GM12878 (cell line): ENCODE measurements around the gene CEP170B. TPM values are rescaled to one million over a fixed set of nuclear protein-coding genes. Genes with fewer than 3 reads are reported as not detected.

ENCODE experiments used
- ATAC-seq: fragments of 200-7000 bp; cut with Tn5 transposase; 3 replicates; pipeline ENCODE4 v1.9.1; 2020; ENCODE audit warnings: mild to moderate bottlenecking, moderate library complexity
- BruUV-seq: library from RNA; stranded (reverse); fragments of 400-500 nt; replicated peaks from 2 replicates; lab custom pipeline; 2021; lab: Mats Ljungman, UMichigan
- CTCF ChIA-PET: fragments of 300-600 bp; sonication (Branson Sonifier 250); formaldehyde crosslinking; extraction: SDS; loops from one replicate; lab custom pipeline; 2021; ENCODE audit warnings: inconsistent platforms; lab: Yijun Ruan, JAX
- POLR2A ChIA-PET: fragments of 350-600 bp; formaldehyde crosslinking; extraction: SDS; loops from one replicate; lab custom pipeline; 2021; ENCODE audit warnings: inconsistent platforms; lab: Charles Lee
- RAD21 ChIA-PET: fragments of 300-600 bp; sonication (Branson Sonifier 250); formaldehyde crosslinking; loops from one replicate; lab custom pipeline; 2023; ENCODE audit warnings: antibody characterized with exemption; ENCODE audit not compliant: unreplicated experiment; lab: Charles Lee
- SMC1A ChIA-PET: fragments of 300-600 bp; sonication (Branson Sonifier 250); formaldehyde crosslinking; loops from one replicate; lab custom pipeline; 2023; ENCODE audit not compliant: unreplicated experiment, uncharacterized antibody; lab: Charles Lee
- DNase-seq: peaks from one replicate; pipeline ENCODE4 v3.0.0-alpha.2; 2011; ENCODE audit warnings: low read depth, low spot score
- FAIRE-seq: peaks from 3 replicates; lab custom pipeline; 2011; peaks lifted over from hg19 to GRCh38; lab: Jason Lieb, UNC
- H2AFZ ChIP-seq: 2 replicates; pipeline ENCODE4 v1.6.0; 2011; ENCODE audit warnings: low read depth, low read length, control low read depth; ENCODE audit not compliant: control insufficient read depth
- H3K27ac ChIP-seq: 2 replicates; pipeline ENCODE4 v1.5.1; 2011; ENCODE audit warnings: control low read depth; ENCODE audit not compliant: control insufficient read depth, insufficient read depth
- H3K27me3 ChIP-seq, 2 experiments: replicated peaks in 1 of 2; 2 replicates each; pipeline versions ENCODE4 v1.6.0 to v1.6.1; 2011; ENCODE audit warnings: low read length in 1 of 2; ENCODE audit not compliant: control insufficient read depth in 2 of 2, insufficient read depth in 2 of 2
- H3K36me3 ChIP-seq, 2 experiments: 2 replicates each; pipeline ENCODE4 v1.5.1; 2011; ENCODE audit warnings: low read length in 1 of 2; ENCODE audit not compliant: control insufficient read depth in 2 of 2, insufficient read depth in 2 of 2
- H3K4me1 ChIP-seq: 2 replicates; pipeline ENCODE4 v1.6.1; 2011; ENCODE audit warnings: mild to moderate bottlenecking, low read length, moderate library complexity, mixed read lengths; ENCODE audit not compliant: control insufficient read depth, insufficient read depth
- H3K4me2 ChIP-seq: 2 replicates; pipeline ENCODE4 v1.6.0; 2011; ENCODE audit warnings: control low read depth; ENCODE audit not compliant: control insufficient read depth, insufficient read depth
- H3K4me3 ChIP-seq: fragments of 200-600 bp; sonication (generic); 2 replicates; pipeline ENCODE4 v1.5.1; 2016
- H3K79me2 ChIP-seq: 2 replicates; pipeline ENCODE4 v1.6.0; 2011; ENCODE audit warnings: low read length; ENCODE audit not compliant: control insufficient read depth, insufficient read depth
- H3K9ac ChIP-seq: 2 replicates; pipeline ENCODE4 v1.8.0; 2011; ENCODE audit warnings: low read length, control low read depth, mixed read lengths; ENCODE audit not compliant: control insufficient read depth, insufficient read depth
- H3K9me3 ChIP-seq: replicated peaks from 3 replicates; pipeline ENCODE4 v1.5.1; 2011; ENCODE audit warnings: mild to moderate bottlenecking, low read length; ENCODE audit not compliant: control insufficient read depth, insufficient read depth
- H4K20me1 ChIP-seq: 2 replicates; pipeline ENCODE4 v1.6.0; 2011; ENCODE audit not compliant: control insufficient read depth, insufficient read depth
- ESRRA ChIP-seq: IDR thresholded peaks from 2 replicates; pipeline ENCODE4 v1.6.1; 2012; ENCODE audit warnings: mild to moderate bottlenecking, low read length, improper control_type of control experiment
- LARP7 ChIP-seq: fragments of 450-650 bp; IDR thresholded peaks from 2 replicates; pipeline ENCODE4 v1.6.1; 2017; ENCODE audit warnings: mild to moderate bottlenecking
- SRF ChIP-seq, 2 experiments: IDR thresholded peaks; 2 replicates each; pipeline ENCODE4 v1.6.1; 2011; ENCODE audit warnings: low read depth in 2 of 2, low read length in 2 of 2, mild to moderate bottlenecking in 1 of 2, moderate library complexity in 1 of 2
- ZNF384 ChIP-seq: IDR thresholded peaks from 2 replicates; pipeline ENCODE4 v1.6.1; 2012; ENCODE audit warnings: low read depth, mild to moderate bottlenecking, low read length, improper control_type of control experiment, borderline replicate concordance
- WGBS: methylation state at CpG from one replicate; pipeline ENCODE4 v1.1.6; 2016; ENCODE audit warnings: low lambda C conversion rate; ENCODE audit not compliant: insufficient replicate concordance, insufficient coverage; ENCODE audit errors: missing lambda C conversion rate; 5-methylcytosine and 5-hydroxymethylcytosine counted together
- in situ Hi-C: fragments of 300-500 bp; cut with MboI; formaldehyde crosslinking; loops from 9 replicates; pipeline ENCODE4 v1.14.3; 2018; ENCODE audit warnings: mixed read lengths
- intact Hi-C: fragments of 100-400 bp; cut with micrococcal nuclease; formaldehyde crosslinking; loops from one replicate; pipeline ENCODE4 v1.14.2; 2022; ENCODE audit not compliant: unreplicated experiment
- polyA plus RNA-seq, 11 experiments: library from polyadenylated mRNA; depleted of rRNA in 4 of 11; unstranded in 6 of 11; stranded (reverse) in 5 of 11; fragments of >200 nt; fragmentation: Nextera tagmentation in 4 of 11; fragmentation: Illumina TruSeq in 1 of 11; extraction: Ambion mirVana in 4 of 11; extraction: Trizol in 1 of 11; gene quantifications; 1 replicate in 1 of 11; 2 replicates in 10 of 11; pipeline versions ENCODE4 v1.2.1 to v1.2.3, GENCODE V29; 2011 to 2016; ENCODE audit warnings: inconsistent platforms in 2 of 11, missing spikeins in 2 of 11, low read depth in 1 of 11
- total RNA-seq, 4 experiments: library from RNA; depleted of rRNA in 3 of 4; stranded (reverse); fragments of >200 nt in 3 of 4; fragmentation: Illumina TruSeq in 1 of 4; extraction: Trizol in 1 of 4; gene quantifications; 2 replicates each; pipeline versions ENCODE4 v1.2.1 to v1.2.3, GENCODE V29; 2013 to 2021
- TF ChIP-seq, protein P1 (sequence below): IDR thresholded peaks from 2 replicates; pipeline ENCODE4 v1.6.1; 2012; ENCODE audit warnings: low read depth, low read length, improper control_type of control experiment
- TF ChIP-seq, protein P2 (sequence below): fragments of 450-650 bp; IDR thresholded peaks from 2 replicates; pipeline ENCODE4 v1.6.1; 2017; ENCODE audit warnings: antibody characterized with exemption, mild to moderate bottlenecking, moderate library complexity

CEP170B gene
- total and polyA plus RNA-seq, 10 of the 15 experiments (the other 5 are each of a cell fraction or from before 2014, with no cell fraction given): 0.01 to 0.44 (median 0.05) TPM; not detected in 4

DNA sequence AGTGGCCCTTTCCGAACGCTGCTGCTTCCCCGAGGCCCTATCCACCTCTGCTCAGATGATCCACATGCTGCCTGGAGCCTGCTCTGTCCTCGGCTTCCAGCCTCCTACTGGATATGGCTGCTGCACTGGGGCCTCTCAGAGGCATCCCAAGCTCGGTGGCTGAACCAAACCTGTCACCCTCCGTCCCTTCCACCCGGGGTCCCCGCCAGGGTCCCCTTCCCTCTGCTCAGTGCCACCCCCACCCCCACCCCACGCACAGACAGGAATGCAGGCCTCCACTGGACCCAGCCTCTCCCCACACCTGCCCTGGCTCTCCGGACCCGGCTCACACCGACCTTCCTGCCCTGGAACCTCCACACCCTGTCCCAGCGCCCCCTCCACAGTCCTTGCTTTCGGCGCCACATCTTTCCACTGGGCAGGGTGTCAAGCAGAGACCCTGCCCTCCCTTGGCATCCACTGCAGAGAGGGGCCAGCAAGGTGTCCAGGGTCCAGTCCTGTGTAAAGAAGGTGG is 6.1 kb downstream of the CEP170B start:
- Histone ChIP-seq H4K20me1 (no peaks in the 10 kb centered on the region; the same call in 1 of the 2 replicates), H3K9me3 (no peaks in the 10 kb centered on the region), H2AFZ (no peak overlapping the region), H3K4me1 (no peaks in the 10 kb centered on the region), H3K27me3 (peaks cover 0 to 2% of the 10 kb centered on the region in 2 experiments; a peak in 3 of 4 replicates)
- WGBS: 70% methylated on average over 14 of the region's 15 CpGs
- DNase-seq: no peak
- ChIA-PET RAD21 (no interaction called here), POLR2A (interaction anchor here (0.5 kb wide), 1 partner anchor 51 kb away, joined by 3 read pairs; no protein-coding TSS in a partner anchor)
- intact Hi-C loops: no loop called here
- BruUV-seq: no TSS peak
- no peak for TF ChIP-seq SRF (IDR thresholded peaks at IDR 0.05; ENCODE audit: low read depth in 2 of 2, low read length in 2 of 2)
- TF ChIP-seq, protein P1, sequence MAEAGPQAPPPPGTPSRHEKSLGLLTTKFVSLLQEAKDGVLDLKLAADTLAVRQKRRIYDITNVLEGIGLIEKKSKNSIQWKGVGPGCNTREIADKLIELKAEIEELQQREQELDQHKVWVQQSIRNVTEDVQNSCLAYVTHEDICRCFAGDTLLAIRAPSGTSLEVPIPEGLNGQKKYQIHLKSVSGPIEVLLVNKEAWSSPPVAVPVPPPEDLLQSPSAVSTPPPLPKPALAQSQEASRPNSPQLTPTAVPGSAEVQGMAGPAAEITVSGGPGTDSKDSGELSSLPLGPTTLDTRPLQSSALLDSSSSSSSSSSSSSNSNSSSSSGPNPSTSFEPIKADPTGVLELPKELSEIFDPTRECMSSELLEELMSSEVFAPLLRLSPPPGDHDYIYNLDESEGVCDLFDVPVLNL: no peak
- no peak for TF ChIP-seq LARP7
- TF ChIP-seq ESRRA: no peak
- no peak for TF ChIP-seq ZNF384
- TF ChIP-seq, protein P2, sequence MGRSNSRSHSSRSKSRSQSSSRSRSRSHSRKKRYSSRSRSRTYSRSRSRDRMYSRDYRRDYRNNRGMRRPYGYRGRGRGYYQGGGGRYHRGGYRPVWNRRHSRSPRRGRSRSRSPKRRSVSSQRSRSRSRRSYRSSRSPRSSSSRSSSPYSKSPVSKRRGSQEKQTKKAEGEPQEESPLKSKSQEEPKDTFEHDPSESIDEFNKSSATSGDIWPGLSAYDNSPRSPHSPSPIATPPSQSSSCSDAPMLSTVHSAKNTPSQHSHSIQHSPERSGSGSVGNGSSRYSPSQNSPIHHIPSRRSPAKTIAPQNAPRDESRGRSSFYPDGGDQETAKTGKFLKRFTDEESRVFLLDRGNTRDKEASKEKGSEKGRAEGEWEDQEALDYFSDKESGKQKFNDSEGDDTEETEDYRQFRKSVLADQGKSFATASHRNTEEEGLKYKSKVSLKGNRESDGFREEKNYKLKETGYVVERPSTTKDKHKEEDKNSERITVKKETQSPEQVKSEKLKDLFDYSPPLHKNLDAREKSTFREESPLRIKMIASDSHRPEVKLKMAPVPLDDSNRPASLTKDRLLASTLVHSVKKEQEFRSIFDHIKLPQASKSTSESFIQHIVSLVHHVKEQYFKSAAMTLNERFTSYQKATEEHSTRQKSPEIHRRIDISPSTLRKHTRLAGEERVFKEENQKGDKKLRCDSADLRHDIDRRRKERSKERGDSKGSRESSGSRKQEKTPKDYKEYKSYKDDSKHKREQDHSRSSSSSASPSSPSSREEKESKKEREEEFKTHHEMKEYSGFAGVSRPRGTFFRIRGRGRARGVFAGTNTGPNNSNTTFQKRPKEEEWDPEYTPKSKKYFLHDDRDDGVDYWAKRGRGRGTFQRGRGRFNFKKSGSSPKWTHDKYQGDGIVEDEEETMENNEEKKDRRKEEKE: no peak
- TF ChIP-seq, all 136 proteins: peak for 0
- no peaks in the 10 kb centered on the region for H3K79me2 ChIP-seq
- no peak for ATAC-seq
- ChIA-PET CTCF (no interaction called here), SMC1A (no interaction called here)
- no peak overlapping the region for H3K27ac ChIP-seq
- no peak overlapping the region for H3K9ac ChIP-seq
- no peaks in the 10 kb centered on the region for H3K36me3 ChIP-seq
- H3K4me2 ChIP-seq: no peak overlapping the region
- no peak overlapping the region for H3K4me3 ChIP-seq
- no peak for FAIRE-seq
- in situ Hi-C loops: no loop called here
